Skin epidermis (tissue), 12 donors: Measurements from ENCODE around the gene FPR1.
"Not testable (repeated sequence)": the region's sequence is repeated elsewhere in the genome, so short reads cannot be mapped to it uniquely, and the experiment has no call there.

Experiments
- H3K27ac ChIP-seq, 21 experiments: fragments of 200-600 bp; sonication (generic) in 11 of 21; one replicate each; pipeline ENCODE4 v1.5.0; 2020; ENCODE audit warnings: mild to moderate bottlenecking in 3 of 21, inconsistent platforms in 2 of 21, moderate library complexity in 2 of 21
- H3K4me3 ChIP-seq, 7 experiments: fragments of 200-600 bp; sonication (generic) in 2 of 7; one replicate each; pipeline ENCODE4 v1.5.0; 2020; ENCODE audit warnings: inconsistent platforms in 2 of 7, mild to moderate bottlenecking in 2 of 7, moderate library complexity in 1 of 7

FPR1 gene

DNA sequence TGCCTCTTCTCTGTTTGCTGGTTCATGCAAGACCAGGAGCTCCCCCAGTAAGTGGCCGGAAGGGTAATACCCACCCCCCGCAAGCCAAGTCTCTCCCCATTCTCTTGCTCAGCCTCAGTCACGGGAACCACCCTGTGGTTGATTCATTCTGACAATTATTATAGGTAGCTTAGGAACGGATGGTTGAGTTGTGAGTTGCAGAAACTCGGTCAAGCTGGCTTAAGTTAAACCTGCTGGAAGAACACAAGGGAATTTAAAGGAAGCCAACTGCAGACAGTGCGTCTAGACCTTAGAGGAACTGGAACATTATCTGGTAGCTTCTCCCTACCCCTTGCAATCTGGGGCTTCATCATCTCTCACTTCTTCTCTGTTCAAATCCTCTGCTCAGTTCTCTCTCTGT is 8.9 kb downstream of the FPR1 start:
- Histone ChIP-seq H3K27ac (no peak overlapping the region), H3K4me3 (no peak overlapping the region)

DNA sequence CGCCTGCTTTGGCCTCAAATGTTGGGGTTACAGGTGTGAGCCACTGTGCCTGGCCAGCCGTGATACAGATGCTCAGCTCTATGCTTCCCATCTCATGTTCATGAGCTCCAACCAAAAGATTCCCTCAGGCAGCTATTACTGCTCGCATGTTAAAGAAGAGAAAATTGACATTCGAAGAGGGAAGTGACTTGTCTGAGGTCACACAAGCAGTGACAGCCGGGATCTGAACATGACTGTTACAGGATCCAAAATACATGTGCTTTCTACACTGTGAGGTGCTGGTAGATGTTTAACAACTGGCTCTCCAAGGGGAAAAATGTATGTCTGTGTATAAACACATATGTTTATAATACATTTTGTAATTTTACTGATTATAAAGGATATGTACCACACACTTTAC is 11.3 kb downstream of the FPR1 start:
- no peak overlapping the region for H3K4me3 ChIP-seq
- no peak overlapping the region for H3K27ac ChIP-seq

DNA sequence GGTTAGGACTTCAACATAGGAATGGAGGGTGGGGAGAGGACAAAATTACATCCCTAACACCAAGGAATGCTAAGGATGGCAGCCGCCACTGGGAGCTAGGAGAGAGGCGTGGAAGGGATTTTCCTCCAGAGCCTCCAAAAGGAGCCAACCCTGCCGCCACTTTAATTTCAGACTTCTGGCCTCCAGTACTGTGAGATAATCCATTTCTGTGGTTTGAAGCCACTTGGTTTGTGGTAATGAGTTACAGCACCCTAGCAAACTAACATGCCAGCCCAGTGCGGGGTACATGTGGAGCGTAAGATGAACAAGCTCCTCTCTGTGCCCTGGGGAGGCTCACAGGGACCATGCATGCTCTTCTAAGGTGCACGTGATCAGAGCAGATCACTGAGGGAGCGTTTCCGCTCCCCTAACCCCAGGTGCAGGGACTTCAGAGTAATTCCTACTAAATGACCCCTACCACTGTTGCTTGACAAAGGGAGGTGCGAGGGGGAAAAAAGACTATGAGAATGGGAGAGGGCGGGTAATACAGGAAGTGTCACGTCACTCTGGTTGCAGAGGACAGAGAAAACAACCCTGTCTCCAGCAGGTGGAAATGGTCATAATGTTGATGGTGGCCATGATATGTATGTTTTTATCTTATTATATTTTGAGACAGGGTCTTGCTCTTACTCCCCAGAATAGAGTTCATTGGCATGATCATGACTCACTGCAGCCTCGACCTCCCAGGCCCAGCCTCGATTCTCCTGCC is 12.0 kb downstream of the FPR1 start:
- Histone ChIP-seq H3K4me3 (no peak overlapping the region), H3K27ac (no peak overlapping the region)

GRCh38 chr19:51738523-51738922 is 13.2 kb downstream of the FPR1 start:
- H3K4me3 ChIP-seq, H3K27ac ChIP-seq: not testable (repeated sequence)

GRCh38 chr19:51737924-51738323 is 13.8 kb downstream of the FPR1 start:
- H3K4me3 ChIP-seq: no peak overlapping the region
- H3K27ac ChIP-seq: no peak overlapping the region

DNA sequence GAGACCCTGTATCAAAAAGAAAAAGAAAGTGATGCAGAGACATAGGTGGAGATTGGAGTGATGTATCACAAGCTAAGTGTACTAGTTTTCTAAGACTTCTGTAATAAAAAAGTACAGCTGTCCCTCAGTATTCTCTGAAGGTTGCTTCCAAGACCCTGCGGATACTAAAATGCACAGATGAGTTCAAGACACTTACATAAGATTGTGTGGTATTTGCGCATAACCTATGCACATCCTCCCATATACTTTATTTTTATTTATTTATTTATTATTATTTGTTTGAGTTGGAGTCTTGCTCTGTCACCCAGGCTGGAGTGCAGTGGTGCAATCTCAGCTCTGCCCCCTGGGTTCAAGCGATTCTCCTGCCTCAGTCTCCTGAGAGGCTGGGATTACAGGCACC is 14.3 kb downstream of the FPR1 start:
- no peak overlapping the region for H3K4me3 ChIP-seq
- H3K27ac ChIP-seq: no peak overlapping the region

DNA sequence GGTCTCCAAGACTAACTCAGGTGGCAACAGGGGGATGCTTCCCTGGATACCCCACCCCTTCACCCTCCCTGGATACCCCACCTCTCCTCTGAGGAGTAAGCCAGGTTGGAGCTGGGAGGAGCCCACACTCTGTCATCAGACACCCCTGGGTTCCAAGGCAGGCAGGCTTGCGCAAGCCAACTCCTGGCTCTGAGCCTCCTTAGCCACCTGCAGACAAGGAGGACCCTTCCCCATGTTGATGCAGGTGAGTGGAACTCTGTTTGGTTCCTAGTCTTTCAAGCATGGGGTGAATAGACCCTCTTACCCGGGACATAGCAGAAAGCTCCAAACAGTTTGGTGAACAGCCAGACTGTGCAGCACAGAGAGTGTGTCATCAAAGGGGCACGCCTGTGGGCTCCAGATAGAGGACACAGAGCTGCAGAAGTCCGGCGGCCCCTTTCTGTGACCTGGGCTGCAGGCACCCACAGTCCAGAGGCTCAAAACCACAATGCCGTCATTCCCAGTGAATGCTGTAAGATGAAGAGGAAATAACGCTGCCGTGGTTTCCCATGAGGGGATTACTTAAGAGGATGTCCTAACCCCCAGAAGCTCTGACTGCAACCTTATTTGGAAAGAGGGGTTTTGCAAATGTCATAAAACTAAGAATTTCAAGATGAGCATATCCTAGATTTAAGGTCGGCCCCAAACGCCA is 15.8 kb downstream of the FPR1 start:
- H3K27ac ChIP-seq: no peak overlapping the region
- no peak overlapping the region for H3K4me3 ChIP-seq

DNA sequence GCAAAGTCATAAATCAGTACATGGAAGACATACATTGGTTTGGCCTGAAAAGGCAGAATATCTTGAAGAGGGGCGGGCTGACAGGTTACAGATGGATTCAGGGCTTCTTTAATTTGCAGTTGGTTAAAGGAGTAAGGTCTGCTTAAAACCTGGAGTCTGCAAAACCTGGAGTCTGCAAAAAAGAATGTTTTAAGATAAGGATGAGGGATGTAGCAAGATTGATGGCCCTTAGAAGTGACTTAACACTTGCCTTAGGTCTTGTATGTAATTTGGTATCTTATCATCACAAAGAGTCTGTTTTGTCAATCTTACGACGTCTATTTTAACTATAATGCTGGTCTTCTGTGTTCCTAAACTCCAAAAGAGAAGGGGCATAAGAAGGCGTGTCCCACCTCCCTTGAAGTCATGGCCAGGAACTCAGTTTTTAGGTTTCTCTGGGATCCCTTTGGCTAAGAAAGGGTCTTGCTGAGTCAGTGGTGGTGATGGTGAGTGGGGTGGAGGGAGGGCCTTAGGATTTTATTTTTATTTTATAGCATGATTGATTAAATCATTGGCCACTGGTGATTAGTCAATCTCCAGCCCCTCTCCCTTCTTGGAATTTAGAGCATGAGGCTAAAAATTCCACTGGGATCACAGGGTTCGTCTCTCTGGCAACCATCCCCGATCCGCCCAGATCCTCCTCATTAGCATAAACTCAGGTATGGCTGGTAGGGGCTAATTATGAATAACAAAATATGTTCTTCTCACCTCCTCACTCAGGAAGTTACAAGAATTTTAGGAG is 17.7 kb downstream of the FPR1 start:
- Histone ChIP-seq H3K4me3 (no peak overlapping the region), H3K27ac (no peak overlapping the region)

- no peak overlapping the region for H3K27ac ChIP-seq
- H3K4me3 ChIP-seq: no peak overlapping the region
These were observed 21.9 kb downstream of the FPR1 start for GRCh38 chr19:51729781-51730180.

DNA sequence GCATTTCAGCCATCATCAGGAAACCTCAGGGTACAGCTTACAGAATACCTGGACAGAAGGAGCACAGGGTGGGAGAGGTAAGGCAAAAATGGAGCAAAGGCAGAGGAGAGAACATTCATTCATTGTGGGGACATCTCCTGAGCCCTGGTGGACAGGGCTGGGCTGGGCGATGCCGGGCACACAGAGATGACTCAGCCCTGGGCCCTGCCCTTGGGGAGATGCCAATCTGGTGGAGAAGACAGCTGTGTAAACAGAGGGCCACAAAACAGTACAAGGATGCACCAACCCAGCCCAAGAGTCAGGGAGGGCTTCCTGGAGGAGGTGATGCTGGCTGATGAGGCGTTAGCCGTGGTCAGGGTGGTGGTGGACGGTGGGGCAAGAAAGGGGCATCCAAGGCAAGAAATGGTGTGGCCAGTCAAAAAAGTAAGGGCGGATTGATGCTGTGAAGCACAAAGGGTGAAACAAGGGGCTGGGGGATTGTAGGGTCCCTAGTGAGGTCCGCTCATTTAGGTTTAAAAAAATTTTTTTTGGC is 24.3 kb downstream of the FPR1 start:
- no peak overlapping the region for H3K4me3 ChIP-seq
- peak overlapping the region in 8 of 21 experiments; percentile 25 to 84 (median 62) for H3K27ac ChIP-seq

DNA sequence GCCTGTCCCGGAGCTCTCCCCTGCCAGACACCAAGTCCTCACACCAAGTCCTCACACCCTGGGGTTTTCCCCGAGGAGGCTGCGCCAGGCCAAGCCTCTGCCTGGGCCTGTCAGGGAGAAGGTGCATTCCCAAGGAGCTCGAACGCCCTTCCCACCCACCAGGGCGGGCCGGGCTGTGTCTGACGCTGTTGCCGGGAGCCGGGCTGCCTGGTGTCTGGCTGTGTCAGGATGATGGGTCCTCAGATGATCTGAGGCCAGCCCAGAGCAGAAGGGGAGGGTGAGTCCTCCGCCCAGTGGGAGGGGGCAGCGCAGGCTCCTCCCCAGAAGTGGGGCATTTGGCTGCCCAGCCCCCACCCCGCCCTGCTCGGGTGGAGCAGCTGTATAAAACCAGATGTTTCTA is 25.6 kb downstream of the FPR1 start:
- no peak overlapping the region for H3K4me3 ChIP-seq
- H3K27ac ChIP-seq: peak overlapping the region in 14 of 21 experiments; percentile 27 to 84 (median 70)

DNA sequence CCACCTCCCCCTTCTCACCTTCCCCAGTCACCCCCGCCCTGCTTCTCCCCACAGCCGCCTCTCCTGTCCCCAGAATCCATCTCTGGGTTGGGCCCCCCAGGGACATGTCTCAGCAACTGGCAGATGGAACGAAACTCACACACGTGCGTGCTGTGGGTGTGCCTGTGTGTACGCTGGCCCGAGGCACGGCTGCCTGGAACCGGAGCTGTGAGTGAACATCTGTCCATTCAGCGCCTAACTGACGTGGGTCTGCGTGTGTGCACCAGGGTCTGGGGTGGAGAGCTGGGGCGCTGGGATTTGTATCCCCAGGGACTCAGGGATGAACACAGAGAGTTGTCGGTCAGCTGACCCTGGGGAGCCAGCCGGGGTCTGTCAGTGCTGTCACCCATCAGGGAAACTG is 27.1 kb downstream of the FPR1 start:
- H3K4me3 ChIP-seq: no peak overlapping the region
- H3K27ac ChIP-seq: peak overlapping the region in 6 of 21 experiments; percentile 20 to 67 (median 46)

GRCh38 chr19:51722492-51722891 is 29.2 kb downstream of the FPR1 start:
- H3K4me3 ChIP-seq: no peak overlapping the region
- H3K27ac ChIP-seq: no peak overlapping the region

- H3K27ac ChIP-seq: no peak overlapping the region
- no peak overlapping the region for H3K4me3 ChIP-seq
These were observed 29.8 kb downstream of the FPR1 start for GRCh38 chr19:51721905-51722304.

DNA sequence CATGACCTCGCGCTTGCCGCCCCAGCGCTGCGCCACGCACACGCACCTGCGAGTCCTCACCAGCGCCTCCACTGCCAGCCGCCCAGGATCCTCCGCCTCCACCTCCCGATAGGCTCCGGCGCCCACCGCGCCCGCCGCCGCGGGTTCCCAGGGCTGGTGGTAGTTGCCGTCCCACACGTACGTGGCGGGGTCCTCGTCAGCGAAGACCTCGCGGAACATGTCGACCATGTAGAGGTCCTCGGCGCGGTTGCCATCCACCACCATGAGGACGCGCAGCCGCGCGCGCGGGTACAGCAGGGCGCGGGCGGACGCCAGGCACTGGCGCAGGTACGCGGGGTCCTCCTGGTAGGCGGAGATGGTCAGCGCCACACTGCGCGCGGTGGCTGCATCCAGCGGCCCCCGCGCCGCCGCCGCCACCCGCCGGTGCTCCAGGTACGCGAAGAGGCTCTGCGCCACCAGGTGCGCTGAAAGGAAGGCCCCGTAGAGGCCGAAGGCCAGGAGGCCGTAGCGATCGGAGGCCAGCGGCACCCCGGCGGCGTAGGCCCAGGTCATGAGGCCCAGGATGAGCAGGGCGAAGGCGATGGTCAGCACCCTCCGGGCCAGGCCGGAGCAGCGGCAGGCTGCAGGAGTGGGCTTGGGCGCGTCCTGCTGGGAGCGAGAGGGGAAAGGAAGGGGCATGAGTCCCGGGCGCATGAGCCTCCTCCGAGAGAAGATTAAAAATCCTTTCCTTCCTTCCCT is 32.3 kb downstream of the FPR1 start:
- H3K4me3 ChIP-seq: peak overlapping the region in 2 of 7 experiments; percentile 8 to 11
- H3K27ac ChIP-seq: peak overlapping the region in 2 of 21 experiments; percentile 35 to 49

DNA sequence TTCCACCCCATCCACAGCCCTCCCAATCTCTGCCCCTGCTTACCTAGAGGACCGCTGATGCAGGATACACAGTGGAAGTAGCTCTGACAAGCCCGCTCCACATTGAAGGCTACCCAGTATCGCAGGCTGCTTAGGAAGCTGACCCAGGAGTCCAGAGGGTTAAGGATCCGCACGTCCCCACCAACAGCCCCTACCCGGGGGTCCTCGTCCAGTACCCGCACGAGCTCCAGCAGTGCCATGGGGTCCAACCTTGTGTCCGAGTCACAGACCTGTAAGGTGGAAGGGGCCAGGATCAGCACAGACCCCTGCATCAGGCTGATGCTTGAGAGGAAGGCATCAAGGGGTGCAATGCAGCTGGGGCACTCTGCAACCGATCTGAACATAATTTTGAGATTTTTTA is 34.8 kb downstream of the FPR1 start:
- Histone ChIP-seq H3K27ac (no peak overlapping the region), H3K4me3 (no peak overlapping the region)

DNA sequence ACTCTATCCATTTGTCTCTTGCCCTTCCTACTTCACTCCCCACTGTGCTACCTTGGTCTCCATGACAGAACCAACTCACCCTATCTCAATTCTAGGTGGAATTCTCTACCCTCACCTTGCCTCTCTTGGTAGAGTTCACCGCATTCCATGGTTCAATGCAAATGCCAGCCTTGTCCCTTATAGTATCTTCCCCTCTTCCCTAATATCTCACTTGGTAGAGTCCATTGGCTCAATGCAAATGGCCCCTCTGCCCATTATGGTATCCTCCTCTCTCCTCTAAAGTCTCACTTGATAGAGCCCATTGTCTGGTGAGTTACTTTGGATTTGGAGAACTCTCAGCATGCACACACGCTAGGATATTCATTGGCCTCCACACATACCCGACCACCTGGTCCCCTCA is 35.8 kb downstream of the FPR1 start:
- H3K4me3 ChIP-seq: no peak overlapping the region
- no peak overlapping the region for H3K27ac ChIP-seq

- H3K4me3 ChIP-seq: no peak overlapping the region
- no peak overlapping the region for H3K27ac ChIP-seq
These were observed 36.8 kb downstream of the FPR1 start for GRCh38 chr19:51714848-51715247.

- no peak overlapping the region for H3K4me3 ChIP-seq
These were observed 38.1 kb downstream of the FPR1 start for GRCh38 chr19:51713319-51714285.

More at GRCh38 chr19:51713319-51714285, 38.1 kb downstream of the FPR1 start:
- H3K27ac ChIP-seq: no peak overlapping the region
